Measurements from ENCODE around the gene ZC3H13.

DNA sequence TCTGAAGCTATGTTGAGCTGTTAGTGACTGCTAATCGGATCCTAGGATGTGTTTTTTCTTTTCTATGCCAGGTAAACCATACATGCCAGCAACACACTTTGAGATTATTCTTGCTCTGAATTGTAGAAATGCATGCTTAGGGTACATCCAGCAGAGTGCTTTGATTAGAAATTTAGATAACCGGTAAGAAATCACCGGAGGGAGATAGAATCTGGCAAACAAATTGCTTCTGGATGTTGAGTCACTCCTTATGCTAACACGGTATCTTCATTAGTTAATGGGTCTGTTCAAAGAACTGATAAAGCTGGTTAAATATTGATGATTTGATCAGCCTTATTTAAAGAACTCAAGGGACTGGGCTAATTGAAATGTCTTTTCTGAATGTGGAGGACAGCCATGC, 115.9 kb downstream of the ZC3H13 start:
- TF ChIP-seq, protein P1, sequence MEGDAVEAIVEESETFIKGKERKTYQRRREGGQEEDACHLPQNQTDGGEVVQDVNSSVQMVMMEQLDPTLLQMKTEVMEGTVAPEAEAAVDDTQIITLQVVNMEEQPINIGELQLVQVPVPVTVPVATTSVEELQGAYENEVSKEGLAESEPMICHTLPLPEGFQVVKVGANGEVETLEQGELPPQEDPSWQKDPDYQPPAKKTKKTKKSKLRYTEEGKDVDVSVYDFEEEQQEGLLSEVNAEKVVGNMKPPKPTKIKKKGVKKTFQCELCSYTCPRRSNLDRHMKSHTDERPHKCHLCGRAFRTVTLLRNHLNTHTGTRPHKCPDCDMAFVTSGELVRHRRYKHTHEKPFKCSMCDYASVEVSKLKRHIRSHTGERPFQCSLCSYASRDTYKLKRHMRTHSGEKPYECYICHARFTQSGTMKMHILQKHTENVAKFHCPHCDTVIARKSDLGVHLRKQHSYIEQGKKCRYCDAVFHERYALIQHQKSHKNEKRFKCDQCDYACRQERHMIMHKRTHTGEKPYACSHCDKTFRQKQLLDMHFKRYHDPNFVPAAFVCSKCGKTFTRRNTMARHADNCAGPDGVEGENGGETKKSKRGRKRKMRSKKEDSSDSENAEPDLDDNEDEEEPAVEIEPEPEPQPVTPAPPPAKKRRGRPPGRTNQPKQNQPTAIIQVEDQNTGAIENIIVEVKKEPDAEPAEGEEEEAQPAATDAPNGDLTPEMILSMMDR (IDR thresholded peaks at IDR 0.05), result no peak
- no peak for TF ChIP-seq POLR2A (IDR thresholded peaks at IDR 0.05)
